HG02610 (cell line): ENCODE data around the gene MSI2.

Experiments
- ATAC-seq: cut with Tn5 transposase; IDR thresholded peaks from one replicate; pipeline ENCODE4 v1.9.1; 2021; ENCODE audit warnings: mild to moderate bottlenecking, moderate library complexity; ENCODE audit not compliant: unreplicated experiment

Gene MSI2

DNA sequence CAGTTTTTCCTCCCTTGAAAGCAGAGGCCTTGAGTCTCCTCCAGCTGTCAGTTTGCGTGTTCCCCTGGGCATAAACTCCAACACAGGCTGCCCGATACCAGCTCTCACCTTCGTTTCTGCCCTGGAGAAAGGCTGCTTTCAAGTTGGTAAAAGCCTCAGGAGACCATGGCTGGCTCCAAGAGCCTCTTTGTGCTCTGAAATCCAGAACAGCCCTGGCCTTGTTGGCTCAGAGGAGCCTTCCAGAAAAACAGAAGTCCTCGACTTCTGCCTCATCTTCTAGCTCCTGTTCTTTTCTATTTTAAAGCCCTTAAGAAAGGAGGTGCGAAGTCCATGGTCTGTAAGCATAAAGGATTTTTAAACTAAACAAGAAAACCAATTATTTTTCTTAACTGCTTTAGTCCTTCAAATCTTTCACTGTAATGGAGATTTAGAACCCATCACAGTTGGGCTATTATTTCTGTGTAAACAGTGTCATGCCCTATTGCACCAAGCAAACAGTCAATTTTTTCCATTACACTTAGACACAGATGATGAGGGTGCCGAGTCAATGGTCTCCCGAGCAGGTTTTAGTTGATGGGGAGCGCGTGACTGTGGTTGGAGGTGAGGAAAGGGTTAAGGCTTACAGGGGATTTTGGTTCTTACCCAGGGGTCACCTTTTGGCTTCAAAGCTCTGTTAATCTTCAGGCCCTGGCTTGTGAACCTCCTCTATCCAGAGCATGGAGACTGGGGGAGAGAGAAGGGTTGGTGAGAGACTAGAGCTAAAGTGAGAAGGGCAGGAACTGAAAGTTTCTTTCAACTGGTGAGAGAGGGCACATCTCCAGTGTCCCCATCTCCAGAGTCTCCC is 212.8 kb downstream of the MSI2 start:
- ATAC-seq, result peak; percentile 65

- ATAC-seq, result no peak
Observed at GRCh38 chr17:57470906-57471305, 214.6 kb downstream of the MSI2 start.

DNA sequence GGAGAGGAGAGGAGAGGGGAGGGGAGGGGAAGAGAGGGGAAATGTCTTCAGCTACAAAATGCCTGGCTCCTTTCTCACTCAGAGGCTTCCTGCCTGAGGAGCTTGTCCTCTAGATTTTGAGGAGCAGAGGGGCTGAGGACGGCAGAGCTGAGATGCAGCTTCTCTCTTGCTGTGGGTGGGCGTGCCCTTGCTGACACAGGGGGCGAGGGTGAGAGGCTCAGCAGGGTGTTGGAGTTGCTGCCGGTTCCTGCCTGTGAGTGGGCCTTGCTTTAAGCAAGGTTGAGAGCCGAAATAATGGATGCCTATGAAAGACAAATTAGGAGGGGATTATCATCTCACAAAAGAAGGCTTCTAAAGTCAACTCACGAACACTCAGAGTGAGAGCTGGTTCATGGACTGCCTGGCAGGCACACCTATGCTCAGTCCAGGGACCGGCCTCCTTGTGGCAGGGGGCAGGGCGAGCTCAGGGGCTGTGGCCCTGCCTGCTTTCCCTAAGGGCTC is 215.6 kb downstream of the MSI2 start:
- ATAC-seq, result no peak

GRCh38 chr17:57475796-57476195 is 219.5 kb downstream of the MSI2 start:
- no peak for ATAC-seq

DNA sequence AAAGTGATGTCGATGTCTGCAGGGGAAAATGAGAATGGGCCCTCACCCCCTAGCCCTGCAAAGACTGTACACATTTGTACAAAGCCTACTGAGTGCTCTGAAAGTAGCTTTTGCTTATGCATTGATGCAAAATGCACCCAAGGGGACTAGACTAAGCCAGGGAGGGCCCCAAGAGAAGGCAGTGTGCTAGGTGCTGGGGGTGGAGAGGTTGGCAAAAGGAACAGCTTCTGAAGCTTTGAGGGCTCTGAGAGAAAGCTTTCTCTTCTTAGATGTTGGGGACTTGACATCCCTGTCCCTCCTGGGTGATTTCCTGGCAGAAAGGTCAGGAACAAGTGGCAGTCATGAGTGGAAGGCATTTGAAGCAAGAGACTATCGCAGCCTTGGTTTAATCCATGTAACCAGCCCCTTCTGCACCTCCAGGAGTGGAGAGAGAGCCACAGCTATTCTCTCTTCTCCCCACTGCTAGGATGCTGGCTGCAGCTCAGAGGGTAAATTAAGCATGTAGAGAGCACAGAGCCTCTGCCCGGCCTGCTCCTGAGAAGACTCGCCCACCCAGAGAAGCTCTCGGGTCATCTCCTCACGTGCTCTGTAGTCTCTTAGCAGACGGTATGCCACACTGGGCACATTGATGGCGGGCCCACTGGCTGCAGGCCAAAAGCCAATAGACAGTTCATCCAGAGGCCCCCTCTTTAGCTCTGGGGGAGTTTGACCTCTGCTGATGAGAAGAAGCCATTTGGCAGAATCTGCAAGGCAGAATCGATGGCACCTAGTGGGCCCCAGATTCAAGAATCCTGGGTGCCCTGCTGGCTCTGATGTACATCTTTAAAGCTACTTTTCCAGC is 221.4 kb downstream of the MSI2 start:
- no peak for ATAC-seq

- ATAC-seq, result no peak
Observed at GRCh38 chr17:57478478-57479250, 222.3 kb downstream of the MSI2 start.

- ATAC-seq, result no peak
Observed at GRCh38 chr17:57480438-57481196, 224.3 kb downstream of the MSI2 start.

DNA sequence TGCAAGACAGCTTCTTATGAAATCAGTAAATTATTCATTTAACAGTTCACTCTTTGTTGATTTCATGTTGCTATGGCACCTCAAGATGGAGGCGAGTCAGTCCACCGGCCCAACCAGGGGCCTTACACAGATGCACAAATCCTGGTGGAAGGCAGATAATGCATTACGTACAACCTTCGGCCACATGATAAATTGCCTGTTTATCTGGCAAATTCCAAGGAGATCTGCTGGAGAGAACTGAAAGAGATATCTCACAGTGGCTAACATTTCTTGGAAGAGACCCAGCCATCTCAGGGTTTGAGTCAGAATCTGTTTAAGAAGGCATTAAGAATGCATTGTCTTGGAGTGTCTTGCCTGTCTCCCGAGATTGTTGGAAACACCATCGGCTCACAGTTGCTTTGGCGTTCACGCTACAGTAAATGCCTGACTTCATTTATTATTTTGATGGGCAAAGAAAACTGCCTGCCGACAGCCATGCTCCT is 225.6 kb downstream of the MSI2 start:
- ATAC-seq, result no peak

DNA sequence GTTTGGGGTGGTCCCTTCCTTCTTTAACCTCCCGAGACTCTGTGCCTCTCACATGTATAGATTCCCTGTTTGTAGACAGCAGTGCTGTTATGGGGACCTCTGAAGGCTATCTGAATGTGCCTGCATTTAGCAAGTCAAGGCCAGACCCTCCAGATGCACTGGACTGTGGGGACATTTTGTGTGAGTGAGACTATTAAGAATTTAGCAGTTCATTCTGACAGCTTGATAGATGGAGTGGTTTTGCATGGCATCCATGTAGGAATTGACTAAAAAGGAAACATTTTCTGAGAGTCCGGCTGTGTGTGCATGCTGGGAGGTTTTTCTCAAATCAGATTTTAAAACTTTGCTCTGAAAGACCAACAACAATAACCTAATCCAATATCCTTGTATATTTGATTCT is 226.3 kb downstream of the MSI2 start:
- ATAC-seq, result no peak

DNA sequence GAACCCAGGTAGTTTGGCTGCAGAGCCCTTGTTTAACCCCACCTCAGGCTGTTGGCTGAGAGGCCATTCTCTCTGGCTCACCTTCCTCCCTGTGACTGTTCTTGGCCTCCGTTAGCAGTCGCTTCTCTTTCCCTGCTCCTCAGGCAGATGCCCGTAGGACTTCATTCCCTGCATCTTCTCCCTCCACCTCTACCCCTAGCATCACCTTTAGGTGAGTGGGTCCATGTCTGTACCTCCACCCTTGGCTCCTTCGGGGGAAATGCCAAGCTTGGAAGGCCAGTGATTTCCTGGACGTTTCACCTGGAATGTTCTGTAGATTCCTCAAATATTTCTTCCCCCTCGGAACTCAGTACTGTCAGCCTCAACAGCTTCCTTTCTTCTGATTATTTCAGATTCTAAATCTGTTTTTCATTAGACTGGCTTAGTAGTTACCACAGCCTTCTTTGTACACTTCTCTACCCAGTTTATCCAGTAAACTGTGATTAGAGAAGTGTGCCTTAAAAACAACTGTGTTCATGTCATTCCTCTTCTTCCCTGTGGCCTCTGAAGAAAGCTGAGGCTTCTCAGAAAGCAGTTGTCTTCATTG is 227.9 kb downstream of the MSI2 start:
- no peak for ATAC-seq

GRCh38 chr17:57484826-57485565 is 228.7 kb downstream of the MSI2 start:
- peak; percentile 64 for ATAC-seq

DNA sequence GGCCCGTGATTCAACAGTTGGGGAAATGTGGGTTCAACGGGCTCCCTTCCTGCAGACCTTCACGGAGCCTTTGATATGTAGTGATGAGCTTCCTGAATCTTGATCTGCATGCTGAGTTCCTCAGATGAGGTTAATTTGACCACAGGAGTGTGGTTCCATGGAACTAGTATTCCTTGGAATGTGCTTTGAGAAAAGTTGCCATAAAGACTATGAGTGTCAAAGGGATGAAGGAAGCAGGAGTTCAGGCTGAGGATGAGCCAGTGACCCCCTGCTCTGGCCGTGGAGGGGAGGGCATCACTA is 229.2 kb downstream of the MSI2 start:
- ATAC-seq, result no peak

- peak; percentile 51 for ATAC-seq
Observed at GRCh38 chr17:57485916-57486881, 229.9 kb downstream of the MSI2 start.

DNA sequence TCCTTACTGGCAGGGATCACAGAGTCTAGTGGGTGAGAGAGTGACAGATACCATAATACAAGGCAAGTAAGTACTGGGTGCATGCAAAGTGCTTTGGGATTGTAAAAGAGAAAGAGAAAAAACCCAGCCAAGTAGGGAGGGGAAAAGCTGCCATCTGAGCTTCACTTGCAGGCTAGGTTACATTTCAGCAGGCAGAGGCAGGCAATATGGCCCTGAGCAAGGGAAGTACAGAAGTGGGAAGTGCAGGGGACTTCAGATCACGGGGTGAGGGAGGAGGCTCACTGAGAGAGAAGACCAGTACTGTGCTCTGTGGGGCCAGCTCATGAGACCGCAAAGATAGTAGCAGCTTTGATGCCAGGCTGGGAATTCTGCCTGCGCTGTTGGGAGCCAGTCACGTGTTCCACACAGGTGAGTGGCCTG is 230.6 kb downstream of the MSI2 start:
- no peak for ATAC-seq

- no peak for ATAC-seq
Observed at GRCh38 chr17:57487573-57487972, 231.2 kb downstream of the MSI2 start.

GRCh38 chr17:57488856-57489255 is 232.5 kb downstream of the MSI2 start:
- no peak for ATAC-seq

DNA sequence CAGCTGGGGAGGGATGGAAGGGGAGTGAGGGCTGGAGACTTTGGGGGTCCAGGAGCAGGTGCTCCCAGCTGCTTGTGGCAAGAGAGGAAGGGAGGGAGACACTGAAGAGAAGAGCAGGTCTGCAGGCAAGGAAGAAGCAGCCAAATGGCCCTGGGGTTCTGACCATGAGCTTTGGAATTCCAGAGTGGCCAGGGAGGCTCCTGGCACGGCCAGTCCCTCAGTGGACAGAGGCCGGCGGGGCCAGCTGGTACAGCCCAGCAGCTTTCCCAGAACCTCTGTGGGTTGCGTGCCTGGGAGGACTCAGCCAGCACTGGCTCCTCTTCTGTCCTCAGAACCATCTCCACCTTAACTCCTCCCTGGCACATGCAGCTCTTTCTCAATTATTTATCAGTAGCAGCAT is 233.0 kb downstream of the MSI2 start:
- ATAC-seq, result no peak
